Pancreas (tissue), 10 donors: ENCODE data around the gene SMYD5. TPM values are rescaled to one million over a fixed set of nuclear protein-coding genes. Genes with fewer than 3 reads are reported as not detected.

Experiments used
- ATAC-seq, 4 donors: fragments of 200-7000 bp; cut with Tn5 transposase; one replicate each; pipeline versions ENCODE4 v1.8.0 to v1.9.1; 2020; ENCODE audit warnings: mild to moderate bottlenecking in 4 of 4, moderate library complexity in 4 of 4
- DNase-seq, 6 donors: peaks; one replicate each; pipeline ENCODE4 v3.0.0-alpha.2; 2020
- FAIRE-seq: peaks from 2 replicates; lab custom pipeline; 2012; peaks lifted over from hg19 to GRCh38; lab: Jason Lieb, UNC
- H3K27ac ChIP-seq, 4 donors: fragments of 200-600 bp; sonication (generic); 1 replicate in 3 of 4; 2 replicates in 1 of 4; pipeline versions ENCODE4 v1.5.0 to v1.8.0; 2020
- H3K27me3 ChIP-seq, 4 donors: fragments of 200-600 bp; one replicate each; pipeline ENCODE4 v1.8.0; 2021
- H3K36me3 ChIP-seq, 3 donors: fragments of 200-600 bp; sonication (generic) in 1 of 3; one replicate each; pipeline versions ENCODE4 v1.5.0 to v1.8.0; 2020 to 2021
- H3K4me1 ChIP-seq, 3 donors: fragments of 200-600 bp; one replicate each; pipeline ENCODE4 v1.8.0; 2021
- H3K4me3 ChIP-seq, 4 donors: fragments of 200-600 bp; sonication (generic) in 2 of 4; one replicate each; pipeline versions ENCODE4 v1.5.0 to v1.8.0; 2020 to 2021
- H3K9me3 ChIP-seq, 4 donors: fragments of 200-600 bp; one replicate each; pipeline ENCODE4 v1.8.0; 2021
- whole genome bisulfite sequencing, 2 donors: extraction: QIAGEN DNeasy Blood & Tissue Kit; methylation state at CpG; one replicate each; pipeline ENCODE4 v1.1.7; 2013; 5-methylcytosine and 5-hydroxymethylcytosine counted together
- intact Hi-C, 3 donors: fragments of 100-400 bp; cut with DNase I; formaldehyde crosslinking; loops; one replicate each; pipeline versions ENCODE4 v1.11.1 to v1.14.2; 2022
- polyA plus RNA-seq, 2 donors: library from polyadenylated mRNA; stranded (reverse); fragments of 200-250 nt; gene quantifications; one replicate each; pipeline ENCODE4 v1.2.3, GENCODE V29; 2013
- total RNA-seq, 6 donors: library from RNA; stranded (reverse); fragmentation: NEBNext Ultra II Directional in 4 of 6; extraction: Animal tissue kit (Norgen Biotek cat#: 25700) in 4 of 6; gene quantifications; one replicate each; pipeline versions ENCODE4 v1.2.1 to v1.2.4, GENCODE V29; 2021 to 2023
- TF ChIP-seq, protein P1 (sequence below), 4 donors: fragments of 200-600 bp; sonication (generic) in 3 of 4; IDR thresholded peaks; one replicate each; pipeline versions ENCODE4 v1.5.0 to v1.8.0; 2021; ENCODE audit warnings: antibody characterized with exemption in 4 of 4
- donor health status: healthy with polysubstance abuse.
- donor health status: DM: no; HTN: no; CAD: no; lungs with moderate emphysema.
- donor health status: DM: no; HTN: no; CAD: no.
- donor health status: control.
- donor health status: control.
- donor health status: Bipolar disorder and iron deficiency.
- donor health status: DM: yes; HTN: yes; CAD: no.
- donor health status: DM: no; HTN: no; CAD: no.
- donor health status: DM: no; HTN: no; CAD: no.
- donor health status: DM: yes; HTN: yes; CAD: no.

The SMYD5 gene
- total and polyA plus RNA-seq, 8 donors, result 8.7 to 19.6 (median 12.9) TPM

DNA sequence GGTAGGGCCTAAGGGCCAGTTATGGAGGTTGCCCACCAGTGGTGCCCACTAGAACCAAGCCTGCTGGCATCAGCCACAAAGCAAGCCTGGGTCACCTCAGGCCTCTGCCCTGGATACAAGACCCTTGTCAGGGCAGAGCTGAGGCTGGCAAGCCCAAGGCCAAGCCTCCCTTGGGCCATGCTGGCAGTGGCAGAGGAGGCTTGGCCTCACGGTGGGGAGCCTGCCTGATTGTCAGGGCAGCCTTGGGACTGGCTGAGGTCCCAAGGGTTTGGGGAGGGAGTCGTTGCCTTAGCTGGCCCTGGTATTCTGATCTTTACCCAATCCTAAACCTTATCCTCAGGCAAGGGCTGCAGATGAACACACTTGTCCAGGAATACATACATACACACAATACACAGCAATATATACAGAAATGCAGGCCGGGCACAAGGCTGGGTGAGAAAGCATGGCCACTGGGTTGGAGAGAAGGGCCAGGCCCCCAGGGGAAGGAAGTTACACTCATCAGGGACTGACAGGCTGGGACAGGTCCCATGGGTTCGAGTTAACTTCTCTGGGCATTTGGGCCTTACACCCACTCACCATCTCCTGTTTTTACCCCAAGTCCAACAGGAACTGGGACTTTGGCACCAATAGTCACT, 41.1 kb downstream of the SMYD5 start:
- WGBS, 2 donors, result 53% methylated on average over 4 of the region's 4 CpGs
- FAIRE-seq (no peak), DNase-seq (peak in 1 of 6 donors; percentile 62), ATAC-seq (no peak)
- H3K36me3 ChIP-seq, result peaks cover 0 to 21% (median 5%) of the 10 kb centered on the region in 3 donors
- no peak overlapping the region for H3K4me3 ChIP-seq
- H3K27ac ChIP-seq, result no peak overlapping the region
- peaks cover 0 to 5% (median 0%) of the 10 kb centered on the region in 3 donors for H3K4me1 ChIP-seq
- TF ChIP-seq, protein P1, sequence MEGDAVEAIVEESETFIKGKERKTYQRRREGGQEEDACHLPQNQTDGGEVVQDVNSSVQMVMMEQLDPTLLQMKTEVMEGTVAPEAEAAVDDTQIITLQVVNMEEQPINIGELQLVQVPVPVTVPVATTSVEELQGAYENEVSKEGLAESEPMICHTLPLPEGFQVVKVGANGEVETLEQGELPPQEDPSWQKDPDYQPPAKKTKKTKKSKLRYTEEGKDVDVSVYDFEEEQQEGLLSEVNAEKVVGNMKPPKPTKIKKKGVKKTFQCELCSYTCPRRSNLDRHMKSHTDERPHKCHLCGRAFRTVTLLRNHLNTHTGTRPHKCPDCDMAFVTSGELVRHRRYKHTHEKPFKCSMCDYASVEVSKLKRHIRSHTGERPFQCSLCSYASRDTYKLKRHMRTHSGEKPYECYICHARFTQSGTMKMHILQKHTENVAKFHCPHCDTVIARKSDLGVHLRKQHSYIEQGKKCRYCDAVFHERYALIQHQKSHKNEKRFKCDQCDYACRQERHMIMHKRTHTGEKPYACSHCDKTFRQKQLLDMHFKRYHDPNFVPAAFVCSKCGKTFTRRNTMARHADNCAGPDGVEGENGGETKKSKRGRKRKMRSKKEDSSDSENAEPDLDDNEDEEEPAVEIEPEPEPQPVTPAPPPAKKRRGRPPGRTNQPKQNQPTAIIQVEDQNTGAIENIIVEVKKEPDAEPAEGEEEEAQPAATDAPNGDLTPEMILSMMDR (IDR thresholded peaks at IDR 0.05), result no peak
- no peaks in the 10 kb centered on the region for H3K27me3 ChIP-seq
- intact Hi-C loops, result no loop called here
- no peaks in the 10 kb centered on the region for H3K9me3 ChIP-seq

DNA sequence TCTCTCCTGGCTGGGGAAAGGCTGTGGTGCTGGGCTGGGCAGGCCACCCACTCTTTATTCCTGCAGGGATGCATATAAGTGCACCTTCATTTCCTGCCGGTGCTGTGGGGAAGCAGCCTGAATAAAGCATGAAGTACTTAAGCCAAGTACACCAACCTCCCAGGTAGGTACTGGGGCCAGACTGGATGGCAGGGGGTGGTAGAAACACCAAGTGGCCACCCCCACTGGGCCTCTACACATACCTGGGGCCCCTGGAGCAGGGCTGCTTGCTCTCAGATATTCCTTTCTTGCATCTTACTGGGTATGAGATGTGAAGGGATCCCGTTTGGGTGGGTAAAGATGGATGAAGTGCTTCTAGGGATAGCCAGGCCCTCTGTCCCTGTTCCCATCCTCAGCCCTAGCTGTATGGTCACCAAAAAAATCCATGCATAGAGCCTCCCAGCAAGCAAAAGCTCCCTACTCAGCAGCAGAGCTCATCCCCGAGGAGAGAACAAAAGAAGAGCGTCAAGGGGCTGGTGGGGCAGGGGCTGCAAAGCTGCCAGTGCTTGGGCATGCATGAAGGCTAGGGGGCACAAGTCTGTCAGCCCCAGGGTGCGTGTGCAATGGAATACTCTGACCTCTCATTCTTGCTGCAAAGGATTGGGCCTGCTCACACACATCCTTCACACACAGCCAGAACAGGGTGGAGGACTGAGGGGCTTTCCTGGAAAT, 42.0 kb downstream of the SMYD5 start:
- intact Hi-C loops, result no loop called here

DNA sequence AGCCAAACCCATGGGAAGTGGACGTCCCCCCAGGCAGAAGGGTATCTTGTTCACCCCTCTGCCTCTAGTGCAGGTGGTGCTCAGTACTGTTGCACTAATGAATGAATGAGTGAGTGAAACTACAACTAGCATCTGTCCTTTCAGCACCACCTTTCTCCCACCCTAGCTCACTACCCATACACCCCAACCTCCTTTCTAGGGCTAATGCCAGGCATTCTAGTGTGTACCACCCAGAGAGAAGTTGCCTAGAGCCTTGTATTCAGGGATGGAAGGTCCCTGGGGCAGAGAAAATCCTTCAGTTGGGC, 42.5 kb downstream of the SMYD5 start:
- Histone ChIP-seq H3K9me3 (no peaks in the 10 kb centered on the region), H3K4me3 (no peak overlapping the region), H3K27me3 (no peaks in the 10 kb centered on the region), H3K36me3 (peaks cover 0 to 17% (median 0%) of the 10 kb centered on the region in 3 donors), H3K27ac (no peak overlapping the region), H3K4me1 (no peaks in the 10 kb centered on the region)
- TF ChIP-seq, protein P1 (IDR thresholded peaks at IDR 0.05), result no peak
- 23 to 88% methylated on average over 1 of the region's 1 CpG for WGBS, 2 donors
- FAIRE-seq (no peak), DNase-seq (no peak), ATAC-seq (no peak)
- intact Hi-C loops, result no loop called here

More for the DNA sequence above, 42.0 kb downstream of the SMYD5 start:
- ATAC-seq (no peak), DNase-seq (no peak), FAIRE-seq (no peak)
- 71 to 72% methylated on average over 5 of the region's 5 CpGs for WGBS, 2 donors
- Histone ChIP-seq H3K36me3 (peaks cover 0 to 17% (median 0%) of the 10 kb centered on the region in 3 donors), H3K27ac (no peak overlapping the region), H3K27me3 (no peaks in the 10 kb centered on the region), H3K4me1 (no peaks in the 10 kb centered on the region), H3K4me3 (no peak overlapping the region), H3K9me3 (no peaks in the 10 kb centered on the region)
- TF ChIP-seq, protein P1 (IDR thresholded peaks at IDR 0.05), result no peak

DNA sequence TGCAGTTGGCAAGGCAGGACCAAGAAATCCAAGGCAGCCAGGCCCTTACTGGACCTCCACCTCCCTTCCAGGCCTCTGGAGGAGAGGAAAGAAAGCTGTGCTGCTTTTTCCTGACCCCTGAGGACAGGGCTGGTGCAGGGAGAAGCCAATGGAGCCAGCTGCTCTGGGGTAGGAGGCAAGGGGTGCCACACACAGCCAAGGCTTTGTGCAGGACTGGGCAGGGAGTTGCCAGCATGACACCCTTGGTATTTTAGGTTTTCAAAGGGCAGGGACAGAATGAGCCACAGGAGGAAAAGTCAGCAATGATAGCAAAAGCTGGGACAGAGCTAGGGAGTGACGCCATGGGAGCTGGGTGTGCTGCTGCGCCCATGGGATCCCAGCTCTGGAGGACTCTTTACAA, 43.0 kb downstream of the SMYD5 start:
- Histone ChIP-seq H3K4me1 (no peaks in the 10 kb centered on the region), H3K36me3 (peaks cover 0 to 16% (median 0%) of the 10 kb centered on the region in 3 donors), H3K27me3 (no peaks in the 10 kb centered on the region), H3K9me3 (no peaks in the 10 kb centered on the region), H3K27ac (no peak overlapping the region), H3K4me3 (no peak overlapping the region)
- WGBS, 2 donors, result 92 to 93% methylated on average over 2 of the region's 2 CpGs
- TF ChIP-seq, protein P1 (IDR thresholded peaks at IDR 0.05), result no peak
- DNase-seq (no peak), ATAC-seq (no peak), FAIRE-seq (no peak)
- intact Hi-C loops, result no loop called here
